ENCODE measurements around the gene BIRC5.

The BIRC5 gene

DNA sequence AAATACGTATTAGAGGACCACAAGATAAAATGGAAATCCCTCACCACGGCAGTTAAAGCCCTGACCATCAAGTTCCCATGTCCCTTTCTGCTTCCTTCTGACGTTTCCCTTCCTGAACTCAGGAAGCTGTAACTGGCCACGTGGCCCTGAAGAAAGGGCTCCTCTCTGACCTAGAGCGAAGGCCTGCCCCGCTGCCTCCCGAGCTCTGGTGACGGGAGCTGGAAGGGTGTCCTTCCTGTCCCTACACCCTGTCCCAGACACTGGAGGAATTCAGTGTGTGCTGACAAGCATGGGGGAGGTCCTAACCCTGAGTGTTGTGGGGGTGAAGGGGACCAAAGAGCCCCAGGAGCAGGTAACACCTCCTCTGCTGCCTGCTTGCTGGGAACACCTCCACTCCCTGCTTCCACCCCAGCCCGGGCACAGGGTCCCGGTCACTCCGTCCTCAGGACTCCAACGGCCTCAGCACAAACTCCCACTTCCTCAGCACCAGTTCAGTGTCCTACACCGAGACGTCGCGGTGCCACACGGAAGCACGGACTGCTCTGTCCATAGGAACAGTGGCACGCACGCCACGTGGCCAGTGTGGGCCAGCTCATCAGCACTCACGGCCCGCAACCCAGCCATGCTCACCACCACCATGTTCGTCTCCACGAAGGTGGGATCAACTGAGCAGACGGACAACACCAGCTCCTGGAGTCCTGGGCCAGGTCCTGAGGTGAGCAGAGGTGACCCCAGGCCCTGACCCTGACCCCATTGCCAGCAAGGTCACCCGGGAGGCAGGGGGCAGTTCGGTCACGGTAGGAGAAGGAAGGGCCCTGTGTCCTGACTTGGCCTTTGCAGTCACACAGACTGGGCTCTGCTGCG, 34.2 kb downstream of the BIRC5 start:
- TF ChIP-seq, protein P1, sequence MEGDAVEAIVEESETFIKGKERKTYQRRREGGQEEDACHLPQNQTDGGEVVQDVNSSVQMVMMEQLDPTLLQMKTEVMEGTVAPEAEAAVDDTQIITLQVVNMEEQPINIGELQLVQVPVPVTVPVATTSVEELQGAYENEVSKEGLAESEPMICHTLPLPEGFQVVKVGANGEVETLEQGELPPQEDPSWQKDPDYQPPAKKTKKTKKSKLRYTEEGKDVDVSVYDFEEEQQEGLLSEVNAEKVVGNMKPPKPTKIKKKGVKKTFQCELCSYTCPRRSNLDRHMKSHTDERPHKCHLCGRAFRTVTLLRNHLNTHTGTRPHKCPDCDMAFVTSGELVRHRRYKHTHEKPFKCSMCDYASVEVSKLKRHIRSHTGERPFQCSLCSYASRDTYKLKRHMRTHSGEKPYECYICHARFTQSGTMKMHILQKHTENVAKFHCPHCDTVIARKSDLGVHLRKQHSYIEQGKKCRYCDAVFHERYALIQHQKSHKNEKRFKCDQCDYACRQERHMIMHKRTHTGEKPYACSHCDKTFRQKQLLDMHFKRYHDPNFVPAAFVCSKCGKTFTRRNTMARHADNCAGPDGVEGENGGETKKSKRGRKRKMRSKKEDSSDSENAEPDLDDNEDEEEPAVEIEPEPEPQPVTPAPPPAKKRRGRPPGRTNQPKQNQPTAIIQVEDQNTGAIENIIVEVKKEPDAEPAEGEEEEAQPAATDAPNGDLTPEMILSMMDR (conservative IDR thresholded peaks at IDR 0.05) = no peak
- no peak overlapping the region for H3K27ac ChIP-seq

DNA sequence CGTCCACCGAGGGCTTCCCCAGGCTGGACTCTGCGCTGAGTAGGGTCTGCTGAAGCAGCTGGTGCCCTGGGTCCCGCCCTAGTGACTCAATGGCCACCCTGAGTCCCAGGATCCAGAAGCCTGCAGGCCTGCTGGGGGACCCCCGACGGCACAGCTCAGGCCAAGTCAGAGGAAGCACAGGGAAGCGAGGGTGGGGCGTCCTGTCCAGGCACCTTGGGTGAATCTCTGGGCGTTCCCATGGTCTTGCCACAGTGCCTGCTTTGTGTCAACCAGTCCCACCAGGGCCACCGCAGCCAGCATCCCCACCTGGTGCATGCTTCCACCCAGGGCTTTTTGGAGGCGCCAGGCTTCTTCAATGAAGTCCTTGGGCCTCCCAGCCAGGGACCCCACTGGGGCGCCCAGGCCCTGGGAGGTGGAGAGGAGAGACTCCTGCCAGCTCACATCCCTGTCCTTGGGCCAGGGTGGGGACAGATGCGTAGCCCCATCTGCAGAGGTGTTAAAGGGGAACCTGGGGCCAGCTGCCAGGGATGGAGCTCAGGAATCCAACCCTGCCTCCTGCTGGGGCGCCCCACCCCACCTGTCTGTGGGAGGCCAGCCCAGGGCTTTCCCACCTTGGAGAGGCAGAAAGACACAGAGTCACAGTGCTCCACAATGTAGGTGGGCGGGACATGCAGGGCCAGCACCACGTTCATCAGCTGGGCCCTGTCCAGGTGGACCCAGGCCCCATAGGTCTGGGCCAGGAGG, 35.2 kb downstream of the BIRC5 start:
- H3K27ac ChIP-seq = no peak overlapping the region
- TF ChIP-seq, protein P1 (conservative IDR thresholded peaks at IDR 0.05) = no peak

DNA sequence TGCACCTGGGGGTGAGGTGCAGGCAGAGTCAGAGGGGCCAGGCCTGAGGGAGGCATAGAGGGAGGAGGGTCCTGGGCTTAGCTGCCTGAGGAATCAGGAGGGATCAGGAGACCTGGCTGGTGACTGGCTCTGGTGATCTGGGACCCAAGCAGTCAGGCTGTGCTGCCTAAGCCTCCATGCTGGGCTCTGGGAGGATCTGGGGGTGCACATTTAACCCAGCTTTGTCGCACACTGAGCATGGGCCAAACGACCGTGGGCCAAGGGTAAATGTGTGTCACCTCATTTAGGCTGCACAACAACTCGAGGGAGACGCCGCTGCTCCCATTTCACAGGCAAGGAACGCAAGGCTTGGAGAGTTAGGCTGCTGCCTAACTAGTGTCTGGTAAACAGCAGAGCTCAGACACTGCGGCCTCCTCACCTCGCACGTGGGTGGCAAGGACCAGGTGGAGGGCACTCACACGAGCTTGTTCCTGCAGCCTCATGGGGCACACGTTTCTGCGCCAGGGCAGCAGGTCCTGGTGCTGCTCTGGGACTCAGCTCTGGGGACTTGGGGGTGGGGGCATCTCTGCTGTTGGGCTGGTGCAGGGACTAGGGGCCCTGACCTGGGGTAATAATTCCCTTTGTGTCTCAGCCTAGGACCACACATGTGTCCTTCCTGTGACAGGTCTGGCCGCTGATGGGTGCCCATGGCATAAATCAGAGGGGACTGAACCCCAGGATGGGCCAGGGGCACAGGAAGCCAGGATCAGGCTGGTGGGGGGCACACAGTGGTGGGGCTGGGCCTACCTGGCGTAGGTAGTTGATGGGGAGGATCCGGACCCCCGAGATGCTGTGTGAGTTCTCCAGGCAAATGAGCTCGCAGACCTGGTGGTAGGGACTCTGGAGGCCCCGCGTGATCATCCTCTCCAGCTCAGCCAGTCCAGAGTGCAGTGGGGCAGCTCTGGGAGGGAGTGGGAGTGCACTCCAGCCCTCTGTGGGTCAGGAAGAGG, 36.1 kb downstream of the BIRC5 start:
- peak overlapping the region; percentile 76; the same call in 1 of the 2 replicates for H3K27ac ChIP-seq
- TF ChIP-seq, protein P1 (conservative IDR thresholded peaks at IDR 0.05) = no peak

DNA sequence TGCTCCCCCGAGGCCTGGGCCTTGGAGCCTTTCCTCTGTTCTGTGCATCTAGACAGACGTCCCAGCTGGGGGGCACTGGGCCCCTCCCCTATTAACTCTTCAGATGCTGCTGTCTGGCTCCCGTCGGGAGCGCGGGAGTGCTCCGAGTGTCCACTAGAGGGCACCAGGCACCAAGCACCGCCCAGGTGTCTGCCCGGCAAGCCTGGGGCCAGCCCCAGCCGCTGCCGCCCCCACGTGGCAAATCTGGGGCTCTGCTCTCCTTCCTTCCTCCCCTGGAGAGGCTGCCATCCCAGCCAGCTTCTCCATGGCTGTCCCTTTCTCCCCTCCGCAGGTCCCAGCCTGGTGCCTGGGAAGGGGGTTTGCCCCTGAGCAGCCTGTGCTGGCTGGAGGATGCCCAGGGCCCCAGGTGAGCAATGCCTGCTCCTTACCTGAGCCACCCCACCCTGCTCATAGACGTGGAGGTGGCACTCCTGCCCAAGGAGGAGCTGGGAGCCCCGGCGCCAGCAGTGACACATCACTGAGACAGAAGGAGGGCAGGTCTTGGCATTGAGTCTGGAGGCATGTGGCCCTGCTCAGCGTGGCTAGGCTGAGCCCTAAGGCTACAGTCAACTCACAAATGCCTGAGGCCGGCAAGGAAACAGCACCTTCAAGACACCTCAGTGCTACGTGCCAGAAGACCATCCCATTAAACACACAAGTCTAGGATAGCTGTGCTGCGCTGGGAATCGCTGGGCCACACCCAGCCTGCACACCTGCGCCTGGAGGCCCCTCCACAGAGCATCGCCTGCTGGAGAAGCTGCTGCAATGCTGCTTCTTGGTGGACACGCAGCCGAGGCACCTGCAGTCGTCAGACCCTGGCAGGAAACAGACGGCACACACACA, 37.1 kb downstream of the BIRC5 start:
- TF ChIP-seq, protein P1 (conservative IDR thresholded peaks at IDR 0.05) = peak; percentile 100
- H3K27ac ChIP-seq = peak overlapping the region; percentile 76

DNA sequence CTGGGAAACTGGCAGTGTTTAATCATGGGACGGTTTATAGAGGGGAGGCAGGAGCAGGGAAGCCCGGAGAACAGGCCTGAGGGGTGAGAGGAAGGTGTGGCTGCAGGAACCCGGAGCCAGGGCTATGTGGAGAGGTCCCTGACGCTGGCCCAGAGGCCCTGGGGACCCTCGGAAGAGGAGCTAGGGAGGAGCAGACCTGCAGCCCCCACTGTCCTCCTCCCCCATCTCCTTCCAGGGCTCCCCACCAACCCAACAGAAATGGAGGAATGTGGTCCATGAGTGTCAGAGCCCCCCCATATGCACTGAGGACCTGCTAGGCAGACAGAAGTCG, 37.7 kb downstream of the BIRC5 start:
- TF ChIP-seq, protein P1 (conservative IDR thresholded peaks at IDR 0.05) = no peak
- peak overlapping the region; percentile 76 for H3K27ac ChIP-seq

DNA sequence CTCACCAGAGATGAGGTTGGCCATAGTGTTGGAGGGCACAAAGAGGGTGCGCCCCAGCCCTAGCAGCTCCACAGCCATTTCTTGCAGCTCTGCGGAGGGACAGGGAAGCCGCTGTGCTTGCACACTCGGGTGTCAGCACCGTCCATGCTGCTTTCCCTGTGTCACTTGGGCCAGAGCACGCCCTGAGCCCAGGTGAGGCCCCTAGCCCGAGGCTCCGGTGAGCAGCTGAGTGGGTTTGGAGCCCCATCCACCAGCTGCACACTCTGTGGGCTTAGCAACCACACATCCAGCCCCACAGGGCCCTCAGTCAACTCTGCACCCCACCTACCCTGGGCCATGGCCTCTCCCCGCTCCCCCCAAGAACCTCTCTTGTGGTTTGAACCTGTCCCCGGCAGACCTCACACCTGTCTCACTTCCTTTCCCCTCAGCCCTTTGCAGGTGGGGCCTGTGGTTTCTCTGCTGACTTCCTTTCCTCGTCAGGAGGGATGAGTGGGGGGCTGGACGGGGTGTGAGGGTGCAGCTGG, 38.1 kb downstream of the BIRC5 start:
- peak overlapping the region; percentile 76 for H3K27ac ChIP-seq
- TF ChIP-seq, protein P1 (conservative IDR thresholded peaks at IDR 0.05) = no peak

All from VCaP (cell line).